A549 (cell line): ENCODE measurements around the gene ALCAM. TPM values are rescaled to one million over a fixed set of nuclear protein-coding genes. Genes with fewer than 3 reads are reported as not detected.

Experiments used
- ATAC-seq, 2 experiments: fragments of 200-7000 bp in 1 of 2; fragments of >200 bp in 1 of 2; cut with Nextera tagmentation in 1 of 2; cut with Tn5 transposase in 1 of 2; 3 replicates each; pipeline versions ENCODE4 v1.8.0 to v1.9.1; 2018 to 2020; ENCODE audit warnings: mild to moderate bottlenecking in 1 of 2, moderate library complexity in 1 of 2
- CTCF ChIA-PET: fragments of 300-600 bp; sonication (Branson Sonifier 250); formaldehyde crosslinking; extraction: SDS; loops from one replicate; lab custom pipeline; 2021; ENCODE audit warnings: antibody characterized with exemption, inconsistent platforms; lab: Yijun Ruan, JAX
- POLR2A ChIA-PET: fragments of 350-600 bp; formaldehyde crosslinking; extraction: SDS; loops from one replicate; lab custom pipeline; 2021; ENCODE audit warnings: antibody characterized with exemption, inconsistent platforms; lab: Yijun Ruan, JAX
- DNase-seq, 2 experiments: peaks; one replicate each; pipeline versions ENCODE4 v3.0.0 to v3.0.0-alpha.2; 2011 to 2016; ENCODE audit warnings: low read depth in 1 of 2, low spot score in 1 of 2
- FAIRE-seq: peaks from 2 replicates; lab custom pipeline; 2011; peaks lifted over from hg19 to GRCh38; lab: Jason Lieb, UNC
- H3K27ac ChIP-seq, 2 experiments: fragments of >200 bp; sonication (Bioruptor Twin); formaldehyde crosslinking; 3 replicates each; pipeline ENCODE4 v1.5.1; 2016 to 2017
- H3K4me1 ChIP-seq: fragments of >200 bp; sonication (Bioruptor Twin); formaldehyde crosslinking; 3 replicates; pipeline ENCODE4 v1.6.1; 2016
- H3K4me2 ChIP-seq: fragments of >200 bp; sonication (Bioruptor Twin); formaldehyde crosslinking; 3 replicates; pipeline ENCODE4 v1.6.1; 2016
- H3K4me3 ChIP-seq: fragments of >200 bp; sonication (Bioruptor Twin); formaldehyde crosslinking; 3 replicates; pipeline ENCODE4 v1.5.1; 2016
- H3K9me3 ChIP-seq: fragments of >200 bp; sonication (Bioruptor Twin); formaldehyde crosslinking; 3 replicates; pipeline ENCODE4 v1.6.1; 2016
- ATOH8 ChIP-seq: fragments of 250-450 bp; sonication (Bioruptor Pico); IDR thresholded peaks from 2 replicates; pipeline ENCODE4 v1.5.0; 2020; ENCODE audit warnings: low read depth, mild to moderate bottlenecking, moderate library complexity
- CBX2 ChIP-seq: fragments of 200-600 bp; sonication (generic); IDR thresholded peaks from 2 replicates; pipeline ENCODE4 v1.6.1; 2016; ENCODE audit warnings: low read depth, mild to moderate bottlenecking, borderline replicate concordance
- CBX8 ChIP-seq: fragments of 200-600 bp; sonication (generic); IDR thresholded peaks from 2 replicates; pipeline ENCODE4 v1.6.1; 2016
- CHD4 ChIP-seq: fragments of 200-600 bp; sonication (generic); IDR thresholded peaks from 2 replicates; pipeline ENCODE4 v1.6.1; 2016; ENCODE audit warnings: antibody characterized with exemption, mild to moderate bottlenecking, borderline replicate concordance
- E2F6 ChIP-seq: IDR thresholded peaks from 2 replicates; pipeline ENCODE4 v1.6.1; 2012; ENCODE audit warnings: low read depth, borderline replicate concordance
- EHF ChIP-seq: fragments of 250-450 bp; sonication (Bioruptor Pico); IDR thresholded peaks from 2 replicates; pipeline ENCODE4 v1.5.0; 2020; ENCODE audit warnings: mild to moderate bottlenecking
- FOSL2 ChIP-seq, 2 experiments: fragments of 450-650 bp in 1 of 2; fragments of >200 bp in 1 of 2; sonication (Bioruptor Twin) in 1 of 2; formaldehyde crosslinking; IDR thresholded peaks; 2 replicates each; pipeline versions ENCODE4 v1.5.0 to v1.6.1; 2016 to 2020; ENCODE audit warnings: mild to moderate bottlenecking in 1 of 2, moderate library complexity in 1 of 2
- FOXS1 ChIP-seq: fragments of 250-450 bp; sonication (Bioruptor Pico); IDR thresholded peaks from 2 replicates; pipeline ENCODE4 v1.5.0; 2020; ENCODE audit warnings: mild to moderate bottlenecking, moderate library complexity
- HDAC2 ChIP-seq: fragments of 200-600 bp; sonication (generic); IDR thresholded peaks from 2 replicates; pipeline ENCODE4 v1.6.1; 2016
- HOXB13 ChIP-seq: fragments of 250-450 bp; sonication (Bioruptor Pico); IDR thresholded peaks from 2 replicates; pipeline ENCODE4 v1.5.0; 2020; ENCODE audit warnings: low read depth, mild to moderate bottlenecking, moderate library complexity
- HOXB5 ChIP-seq: fragments of 250-450 bp; sonication (Bioruptor Pico); IDR thresholded peaks from 2 replicates; pipeline ENCODE4 v1.5.0; 2020; ENCODE audit warnings: mild to moderate bottlenecking, moderate library complexity
- MAFK ChIP-seq: fragments of 450-650 bp; IDR thresholded peaks from 2 replicates; pipeline ENCODE4 v1.6.1; 2014; ENCODE audit not compliant: partially characterized antibody
- MAX ChIP-seq: IDR thresholded peaks from 2 replicates; pipeline ENCODE4 v1.6.1; 2012
- MAZ ChIP-seq: fragments of 150-350 bp; IDR thresholded peaks from 2 replicates; pipeline ENCODE4 v1.6.1; 2014; ENCODE audit warnings: antibody characterized with exemption, low read depth, low read length, borderline replicate concordance
- MYC ChIP-seq: IDR thresholded peaks from 2 replicates; pipeline ENCODE4 v1.6.1; 2012; ENCODE audit warnings: mild to moderate bottlenecking, inconsistent platforms, low read length, improper control_type of control experiment, borderline replicate concordance
- PBX3 ChIP-seq: IDR thresholded peaks from 2 replicates; pipeline ENCODE4 v1.6.1; 2012
- PHF8 ChIP-seq: fragments of 200-600 bp; sonication (generic); IDR thresholded peaks from 2 replicates; pipeline ENCODE4 v1.6.1; 2016; ENCODE audit warnings: low read depth, mild to moderate bottlenecking, antibody characterized with exemption, moderate library complexity, borderline replicate concordance
- SREBF2 ChIP-seq: fragments of 450-650 bp; IDR thresholded peaks from 2 replicates; pipeline ENCODE4 v1.6.1; 2014; ENCODE audit warnings: mild to moderate bottlenecking, moderate library complexity
- USF2 ChIP-seq: fragments of 450-650 bp; IDR thresholded peaks from 2 replicates; pipeline ENCODE4 v1.6.1; 2014; ENCODE audit warnings: antibody characterized with exemption
- ZFP36 ChIP-seq: fragments of 450-650 bp; IDR thresholded peaks from 2 replicates; pipeline ENCODE4 v1.6.1; 2014; ENCODE audit warnings: borderline replicate concordance; ENCODE audit not compliant: partially characterized antibody
- ZSCAN20 ChIP-seq: fragments of 250-450 bp; sonication (Bioruptor Pico); IDR thresholded peaks from 2 replicates; pipeline ENCODE4 v1.8.0; 2022; ENCODE audit warnings: mild to moderate bottlenecking, moderate library complexity
- WGBS: methylation state at CpG from one replicate; pipeline ENCODE4 v1.1.6; 2017; ENCODE audit errors: missing lambda C conversion rate; 5-methylcytosine and 5-hydroxymethylcytosine counted together
- polyA plus RNA-seq, 4 experiments: library from polyadenylated mRNA; depleted of rRNA in 3 of 4; stranded (reverse); fragments of >200 nt; fragmentation: RNase III in 1 of 4; extraction: RNeasy Plus Mini Kit Qiagen cat#74134 plus additional on column Dnase treatment in 1 of 4; gene quantifications; 2 replicates in 3 of 4; 3 replicates in 1 of 4; pipeline ENCODE4 v1.2.3, GENCODE V29; 2011 to 2017

The ALCAM gene
- polyA plus RNA-seq, 2 of the 4 experiments (the other 2 are of a cell fraction) = 57.1 to 145 TPM

- TF ChIP-seq ATOH8 (CRISPR knock-in tag) (no peak), PBX3 (no peak)
- TF ChIP-seq, all 56 proteins: peak for 0
Measured at GRCh38 chr3:105584003-105584790, 217.5 kb downstream of the ALCAM start (continued).

- Histone ChIP-seq H3K4me2 (no peak overlapping the region), H3K4me3 (no peak overlapping the region), H3K27ac (no peak overlapping the region), H3K4me1 (peaks cover 4% of the 10 kb centered on the region; the same call in 1 of the 3 replicates), H3K9me3 (no peaks in the 10 kb centered on the region)
- no peak for FAIRE-seq
- ChIA-PET POLR2A (no interaction called here), CTCF (interaction anchor here (1.2 to 1.7 kb wide), 2 partner anchors 12 to 14 kb away, joined by 3 to 6 read pairs; no protein-coding TSS in a partner anchor)
- no peak for TF ChIP-seq USF2
- no peak for TF ChIP-seq PHF8
- TF ChIP-seq MAFK = no peak
- no peak for TF ChIP-seq MAX
- no peak for TF ChIP-seq HOXB5 (CRISPR knock-in tag)
- no peak for TF ChIP-seq CBX8
- TF ChIP-seq CBX2 = no peak
- no peak for TF ChIP-seq MAZ
- no peak for TF ChIP-seq MYC
- no peak for TF ChIP-seq FOXS1 (CRISPR knock-in tag)
- no peak for TF ChIP-seq CHD4
- ATAC-seq = no peak
- WGBS = 77% methylated on average over 10 of the region's 10 CpGs
- DNase-seq = no peak
Measured at GRCh38 chr3:105593315-105593714, 226.6 kb downstream of the ALCAM start.

GRCh38 chr3:105594219-105594618, 227.5 kb downstream of the ALCAM start:
- Histone ChIP-seq H3K4me3 (no peak overlapping the region), H3K27ac (no peak overlapping the region), H3K4me2 (no peak overlapping the region), H3K4me1 (peaks cover 5% of the 10 kb centered on the region; the same call in 1 of the 3 replicates), H3K9me3 (no peaks in the 10 kb centered on the region)
- POLR2A ChIA-PET = no interaction called here
- FAIRE-seq (no peak), DNase-seq (no peak), ATAC-seq (no peak)
- CTCF ChIA-PET = interaction anchor here (1.2 to 1.7 kb wide), 2 partner anchors 11 to 14 kb away, joined by 3 to 6 read pairs; no protein-coding TSS in a partner anchor
- WGBS = 92% methylated on average over 1 of the region's 1 CpG
- TF ChIP-seq E2F6 = no peak

- no peak overlapping the region for H3K4me3 ChIP-seq
- ChIA-PET CTCF (no interaction called here), POLR2A (no interaction called here)
- ATAC-seq = peak; percentile 62 to 68; a peak in 5 of 6 replicates
- no peak overlapping the region for H3K4me2 ChIP-seq
- 29% methylated on average over 3 of the region's 3 CpGs for WGBS
- no peaks in the 10 kb centered on the region for H3K9me3 ChIP-seq
- FAIRE-seq = peak; percentile 76
- H3K27ac ChIP-seq = no peak overlapping the region
- peak; percentile 3 to 42 for DNase-seq
- H3K4me1 ChIP-seq = peaks cover 5% of the 10 kb centered on the region; the same call in 1 of the 3 replicates
- no peak for TF ChIP-seq E2F6
- TF ChIP-seq ZSCAN20 (CRISPR knock-in tag) = no peak
- no peak for TF ChIP-seq ZFP36
- no peak for TF ChIP-seq FOSL2 (IDR thresholded peaks at IDR 0.05)
- peak; percentile 30; the same call in 1 of the 2 replicates for TF ChIP-seq FOSL2 (CRISPR knock-in tag; IDR thresholded peaks at IDR 0.05)
- no peak for TF ChIP-seq HOXB13 (CRISPR knock-in tag)
- no peak for TF ChIP-seq HDAC2
- no peak for TF ChIP-seq SREBF2
- TF ChIP-seq EHF (CRISPR knock-in tag) = no peak
Measured at GRCh38 chr3:105598042-105598796, 231.5 kb downstream of the ALCAM start.
